ENCODE results near the gene RBL2.

- TF ChIP-seq CTCF (CRISPR knock-in tag; IDR thresholded peaks at IDR 0.05) (no peak), EP300 (IDR thresholded peaks at IDR 0.05; ENCODE audit: low read depth in 2 of 2, low read length in 2 of 2) (no peak), EP300 (CRISPR knock-in tag; IDR thresholded peaks at IDR 0.05; ENCODE audit: borderline replicate concordance) (no peak)
Observed at GRCh38 chr16:53445534-53445933, 11.3 kb downstream of the RBL2 start.

Measured in HepG2 (cell line).